Esophagus squamous epithelium (tissue), 5 donors: ENCODE results near the gene NENF. TPM values are rescaled to one million over a fixed set of nuclear protein-coding genes. Genes with fewer than 3 reads are reported as not detected.
"Not testable (repeated sequence)": the region's sequence is repeated elsewhere in the genome, so short reads cannot be mapped to it uniquely, and the experiment has no call there.

Experiments
- DNase-seq: peaks from one replicate; lab custom pipeline; 2025; lab: John Stamatoyannopoulos, UW
- H3K27ac ChIP-seq, 4 donors: fragments of 200-600 bp; sonication (generic); one replicate each; pipeline ENCODE4 v1.5.1; 2016 to 2019; ENCODE audit warnings: mild to moderate bottlenecking in 1 of 4
- H3K27me3 ChIP-seq, 4 donors: fragments of 200-600 bp; sonication (generic); 1 replicate in 3 of 4; 2 replicates in 1 of 4; pipeline versions ENCODE4 v1.5.1 to v1.6.0; 2017 to 2021; ENCODE audit warnings: antibody characterized with exemption in 1 of 4
- H3K36me3 ChIP-seq, 3 donors: fragments of 200-600 bp; sonication (generic); one replicate each; pipeline ENCODE4 v1.5.1; 2016 to 2019
- H3K4me1 ChIP-seq, 3 donors: fragments of 200-600 bp; sonication (generic); one replicate each; pipeline ENCODE4 v1.5.1; 2017 to 2019
- H3K4me3 ChIP-seq, 4 donors: fragments of 200-600 bp; sonication (generic); 1 replicate in 3 of 4; 2 replicates in 1 of 4; pipeline ENCODE4 v1.5.1; 2016 to 2019; ENCODE audit warnings: mild to moderate bottlenecking in 2 of 4, moderate library complexity in 1 of 4
- H3K9me3 ChIP-seq, 3 donors: fragments of 200-600 bp; sonication (generic); one replicate each; pipeline ENCODE4 v1.5.1; 2016 to 2019
- CTCF ChIP-seq, 6 experiments: fragments of 450-650 bp in 4 of 6; fragments of 200-600 bp in 2 of 6; sonication (generic) in 2 of 6; IDR thresholded peaks; one replicate each; pipeline ENCODE4 v1.5.1; 2016 to 2019; ENCODE audit warnings: antibody characterized with exemption in 6 of 6, mild to moderate bottlenecking in 4 of 6, moderate library complexity in 4 of 6
- POLR2A ChIP-seq, 4 donors: fragments of 450-650 bp; IDR thresholded peaks; one replicate each; pipeline ENCODE4 v1.6.1; 2017; ENCODE audit warnings: antibody characterized with exemption in 4 of 4, mild to moderate bottlenecking in 4 of 4, moderate library complexity in 3 of 4
- WGBS, 2 donors: methylation state at CpG; one replicate each; pipeline ENCODE4 v1.1.5; 2018; 5-methylcytosine and 5-hydroxymethylcytosine counted together
- intact Hi-C: fragments of 100-400 bp; cut with DNase I; formaldehyde crosslinking; loops from one replicate; pipeline ENCODE4 v1.15.0; 2022
- total RNA-seq, 4 donors: library from RNA; depleted of rRNA; stranded (reverse); fragments of >200 nt; gene quantifications; one replicate each; pipeline ENCODE4 v1.1.0, GENCODE V29; 2016
- donor health status: DM: yes; HTN: yes; CAD: no.

Gene NENF
- total RNA-seq, 4 donors from 2014 or later, result 31.0 to 65.8 (median 42.0) TPM

GRCh38 chr1:212477014-212477679, 44.4 kb downstream of the NENF start:
- intact Hi-C loops, result loop anchor here (10.0 kb wide), 1 partner anchor 128 kb away; the partner anchor contains the start of gene ATF3
- Histone ChIP-seq H3K4me3 (no peak overlapping the region), H3K4me1 (peaks cover 0 to 21% (median 6%) of the 10 kb centered on the region in 3 donors), H3K36me3 (no peaks in the 10 kb centered on the region), H3K9me3 (no peaks in the 10 kb centered on the region), H3K27ac (no peak overlapping the region), H3K27me3 (peaks cover 0 to 8% (median 0%) of the 10 kb centered on the region in 4 donors)
- TF ChIP-seq CTCF (IDR thresholded peaks at IDR 0.05), result peak; percentile 77 to 88 (median 84)
- TF ChIP-seq POLR2A (IDR thresholded peaks at IDR 0.05), result no peak
- WGBS, 2 donors, result 13 to 29% methylated on average over 7 to 12 of the region's 12 CpGs
- DNase-seq, result no peak

- Histone ChIP-seq H3K4me3 (no peak overlapping the region), H3K4me1 (peaks cover 0 to 21% (median 6%) of the 10 kb centered on the region in 3 donors), H3K27me3 (peaks cover 0 to 8% (median 0%) of the 10 kb centered on the region in 4 donors), H3K27ac (no peak overlapping the region), H3K36me3 (no peaks in the 10 kb centered on the region), H3K9me3 (no peaks in the 10 kb centered on the region)
- 43 to 47% methylated on average over 7 to 8 of the region's 8 CpGs for WGBS, 2 donors
- DNase-seq, result no peak
- no peak for TF ChIP-seq CTCF (IDR thresholded peaks at IDR 0.05)
- TF ChIP-seq POLR2A (IDR thresholded peaks at IDR 0.05), result no peak
- intact Hi-C loops, result loop anchor here (10.0 kb wide), 1 partner anchor 127 kb away; the partner anchor contains the start of gene ATF3
Observed at GRCh38 chr1:212477680-212478466, 45.2 kb downstream of the NENF start.

GRCh38 chr1:212478467-212479025, 45.8 kb downstream of the NENF start:
- no peak overlapping the region for H3K4me3 ChIP-seq
- H3K27ac ChIP-seq, result no peak overlapping the region
- H3K4me1 ChIP-seq, result peaks cover 0 to 21% (median 6%) of the 10 kb centered on the region in 3 donors
- intact Hi-C loops, result loop anchor here (10.0 kb wide), 1 partner anchor 126 kb away; the partner anchor contains the start of gene ATF3
- 74 to 86% methylated on average over 9 to 11 of the region's 12 CpGs for WGBS, 2 donors
- TF ChIP-seq POLR2A (IDR thresholded peaks at IDR 0.05) (no peak), CTCF (IDR thresholded peaks at IDR 0.05) (no peak)
- no peaks in the 10 kb centered on the region for H3K9me3 ChIP-seq
- H3K27me3 ChIP-seq, result peaks cover 0 to 8% (median 0%) of the 10 kb centered on the region in 4 donors
- no peaks in the 10 kb centered on the region for H3K36me3 ChIP-seq
- DNase-seq, result no peak

GRCh38 chr1:212479188-212479587, 46.5 kb downstream of the NENF start:
- H3K27me3 ChIP-seq, result peaks cover 0 to 8% (median 0%) of the 10 kb centered on the region in 4 donors
- H3K9me3 ChIP-seq, result no peaks in the 10 kb centered on the region
- intact Hi-C loops, result loop anchor here (10.0 kb wide), 1 partner anchor 126 kb away; the partner anchor contains the start of gene ATF3
- no peak overlapping the region for H3K27ac ChIP-seq
- no peak overlapping the region for H3K4me3 ChIP-seq
- 79 to 85% methylated on average over 7 of the region's 7 CpGs for WGBS, 2 donors
- H3K4me1 ChIP-seq, result peaks cover 0 to 21% (median 6%) of the 10 kb centered on the region in 3 donors
- TF ChIP-seq CTCF (IDR thresholded peaks at IDR 0.05) (no peak), POLR2A (IDR thresholded peaks at IDR 0.05) (no peak)
- H3K36me3 ChIP-seq, result no peaks in the 10 kb centered on the region
- no peak for DNase-seq

- H3K27me3 ChIP-seq, H3K27ac ChIP-seq, DNase-seq, H3K9me3 ChIP-seq, H3K4me3 ChIP-seq, H3K36me3 ChIP-seq: not testable (repeated sequence)
- intact Hi-C loops, result loop anchor here (10.0 kb wide), 1 partner anchor 304 kb away; no protein-coding TSS in a partner anchor
- peaks cover 0 to 25% (median 6%) of the 10 kb centered on the region in 3 donors for H3K4me1 ChIP-seq
- WGBS, 2 donors, result 82 to 85% methylated on average over 11 of the region's 11 CpGs
Observed at GRCh38 chr1:212480711-212481437, 48.2 kb downstream of the NENF start.
